ENCODE data around the gene SECISBP2.

- TF ChIP-seq, protein P1, sequence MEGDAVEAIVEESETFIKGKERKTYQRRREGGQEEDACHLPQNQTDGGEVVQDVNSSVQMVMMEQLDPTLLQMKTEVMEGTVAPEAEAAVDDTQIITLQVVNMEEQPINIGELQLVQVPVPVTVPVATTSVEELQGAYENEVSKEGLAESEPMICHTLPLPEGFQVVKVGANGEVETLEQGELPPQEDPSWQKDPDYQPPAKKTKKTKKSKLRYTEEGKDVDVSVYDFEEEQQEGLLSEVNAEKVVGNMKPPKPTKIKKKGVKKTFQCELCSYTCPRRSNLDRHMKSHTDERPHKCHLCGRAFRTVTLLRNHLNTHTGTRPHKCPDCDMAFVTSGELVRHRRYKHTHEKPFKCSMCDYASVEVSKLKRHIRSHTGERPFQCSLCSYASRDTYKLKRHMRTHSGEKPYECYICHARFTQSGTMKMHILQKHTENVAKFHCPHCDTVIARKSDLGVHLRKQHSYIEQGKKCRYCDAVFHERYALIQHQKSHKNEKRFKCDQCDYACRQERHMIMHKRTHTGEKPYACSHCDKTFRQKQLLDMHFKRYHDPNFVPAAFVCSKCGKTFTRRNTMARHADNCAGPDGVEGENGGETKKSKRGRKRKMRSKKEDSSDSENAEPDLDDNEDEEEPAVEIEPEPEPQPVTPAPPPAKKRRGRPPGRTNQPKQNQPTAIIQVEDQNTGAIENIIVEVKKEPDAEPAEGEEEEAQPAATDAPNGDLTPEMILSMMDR (IDR thresholded peaks at IDR 0.05): no peak
- no peak for TF ChIP-seq POLR2A (IDR thresholded peaks at IDR 0.05)
These were observed 960 bp downstream of the SECISBP2 start for GRCh38 chr9:89319015-89319905.
